H54 (cell line): Measurements from ENCODE around the gene TAS1R3.

Source experiments
- DNase-seq: peaks from one replicate; pipeline ENCODE4 v3.0.0; 2011; ENCODE audit warnings: low spot score, mixed read lengths; ENCODE audit not compliant: insufficient read length
- FAIRE-seq: peaks from 3 replicates; lab custom pipeline; 2011; peaks lifted over from hg19 to GRCh38; lab: Jason Lieb, UNC
- POLR2A ChIP-seq: IDR thresholded peaks from 2 replicates; pipeline ENCODE4 v1.6.1; 2011; ENCODE audit warnings: low read depth, mild to moderate bottlenecking, low read length

The TAS1R3 gene

GRCh38 chr1:1371364-1371745, 40.3 kb downstream of the TAS1R3 start:
- no peak for FAIRE-seq
- DNase-seq, result no peak
- TF ChIP-seq POLR2A, result no peak

GRCh38 chr1:1371746-1372711, 40.9 kb downstream of the TAS1R3 start:
- FAIRE-seq, result no peak
- TF ChIP-seq POLR2A, result no peak
- DNase-seq, result no peak

- DNase-seq, result no peak
- FAIRE-seq, result no peak
- no peak for TF ChIP-seq POLR2A
Observed at GRCh38 chr1:1373051-1373814, 42.2 kb downstream of the TAS1R3 start.

GRCh38 chr1:1373815-1374588, 42.9 kb downstream of the TAS1R3 start:
- no peak for FAIRE-seq
- DNase-seq, result no peak
- TF ChIP-seq POLR2A, result no peak

- FAIRE-seq (no peak), DNase-seq (no peak)
- TF ChIP-seq POLR2A, result no peak
Observed at GRCh38 chr1:1374589-1374928, 43.5 kb downstream of the TAS1R3 start.

- TF ChIP-seq POLR2A, result peak; percentile 30; the same call in 1 of the 2 replicates
- peak; percentile 70 for FAIRE-seq
Observed at GRCh38 chr1:1374929-1375662, 44.0 kb downstream of the TAS1R3 start, which contains the start of gene AURKAIP1. Gene AURKAIP1 (minus strand): TSS chr1:1375207. CDS start chr1:1374756, 451 bp downstream.

GRCh38 chr1:1376551-1377226, 45.6 kb downstream of the TAS1R3 start:
- no peak for FAIRE-seq
- no peak for DNase-seq
- TF ChIP-seq POLR2A, result no peak

More at GRCh38 chr1:1374929-1375662, 44.0 kb downstream of the TAS1R3 start, which contains the start of gene AURKAIP1:
- DNase-seq, result peak; percentile 91

GRCh38 chr1:1377540-1378205, 46.6 kb downstream of the TAS1R3 start:
- TF ChIP-seq POLR2A, result no peak
- FAIRE-seq, result no peak
- no peak for DNase-seq

GRCh38 chr1:1380860-1381259, 49.8 kb downstream of the TAS1R3 start:
- FAIRE-seq (no peak), DNase-seq (no peak)
- TF ChIP-seq POLR2A, result no peak

- DNase-seq (no peak), FAIRE-seq (no peak)
- TF ChIP-seq POLR2A, result no peak
Observed at GRCh38 chr1:1381294-1381693, 50.2 kb downstream of the TAS1R3 start.
